DND-41 (cell line): Measurements from ENCODE around the gene P3H4.

Experiments
- ATAC-seq: fragments of 200-7000 bp; cut with Tn5 transposase; 3 replicates; pipeline ENCODE4 v1.9.1; 2021; ENCODE audit warnings: low read depth; ENCODE audit not compliant: insufficient read depth
- DNase-seq: peaks from one replicate; pipeline ENCODE4 v3.0.0-alpha.2; 2020
- H2AFZ ChIP-seq: 2 replicates; pipeline ENCODE4 v1.6.0; 2012; ENCODE audit warnings: low read depth, low read length
- H3K27ac ChIP-seq: 2 replicates; pipeline ENCODE4 v1.5.1; 2012; ENCODE audit warnings: low read length, inconsistent platforms
- H3K27me3 ChIP-seq: fragments of 200-600 bp; sonication (generic); 2 replicates; pipeline ENCODE4 v1.6.0; 2012; ENCODE audit warnings: low read length, mild to moderate bottlenecking, inconsistent platforms; ENCODE audit not compliant: insufficient read depth, poor library complexity
- H3K36me3 ChIP-seq: 2 replicates; pipeline ENCODE4 v1.5.1; 2012; ENCODE audit warnings: low read length, inconsistent platforms; ENCODE audit not compliant: insufficient read depth
- H3K4me1 ChIP-seq: 2 replicates; pipeline ENCODE4 v1.5.1; 2012; ENCODE audit warnings: mild to moderate bottlenecking, low read length; ENCODE audit not compliant: insufficient read depth
- H3K4me2 ChIP-seq: 2 replicates; pipeline ENCODE4 v1.6.0; 2012; ENCODE audit warnings: mild to moderate bottlenecking, moderate library complexity, low read length, inconsistent platforms; ENCODE audit not compliant: insufficient read depth
- H3K4me3 ChIP-seq, 2 experiments: fragments of 200-600 bp in 1 of 2; shearing (Covaris generic) in 1 of 2; 2 replicates each; pipeline ENCODE4 v1.5.1; 2012 to 2016; ENCODE audit warnings: inconsistent platforms in 2 of 2, low read length in 2 of 2, mild to moderate bottlenecking in 2 of 2, low read depth in 1 of 2, moderate library complexity in 1 of 2
- H3K79me2 ChIP-seq: 2 replicates; pipeline ENCODE4 v1.6.0; 2012; ENCODE audit warnings: low read length, inconsistent platforms; ENCODE audit not compliant: insufficient read depth
- H3K9ac ChIP-seq: 2 replicates; pipeline ENCODE4 v1.6.0; 2012; ENCODE audit warnings: low read depth, mild to moderate bottlenecking, inconsistent platforms, low read length, moderate library complexity
- H3K9me3 ChIP-seq: 2 replicates; pipeline ENCODE4 v1.5.1; 2012; ENCODE audit warnings: low read length, moderate library complexity, mild to moderate bottlenecking, inconsistent platforms; ENCODE audit not compliant: insufficient read depth, severe bottlenecking
- H4K20me1 ChIP-seq: 2 replicates; pipeline ENCODE4 v1.6.0; 2012; ENCODE audit warnings: low read length; ENCODE audit not compliant: insufficient read depth
- EZH2 ChIP-seq: IDR thresholded peaks from 3 replicates; pipeline ENCODE4 v1.6.1; 2012; ENCODE audit warnings: borderline replicate concordance, low read depth, mild to moderate bottlenecking, moderate library complexity, low read length, inconsistent platforms; ENCODE audit not compliant: severe bottlenecking
- TF ChIP-seq, protein P1 (sequence below): IDR thresholded peaks from 2 replicates; pipeline ENCODE4 v1.5.1; 2012; ENCODE audit warnings: borderline replicate concordance, low read length, moderate library complexity, mild to moderate bottlenecking; ENCODE audit not compliant: poor library complexity, severe bottlenecking; ENCODE audit errors: extremely low read depth

Gene P3H4

DNA sequence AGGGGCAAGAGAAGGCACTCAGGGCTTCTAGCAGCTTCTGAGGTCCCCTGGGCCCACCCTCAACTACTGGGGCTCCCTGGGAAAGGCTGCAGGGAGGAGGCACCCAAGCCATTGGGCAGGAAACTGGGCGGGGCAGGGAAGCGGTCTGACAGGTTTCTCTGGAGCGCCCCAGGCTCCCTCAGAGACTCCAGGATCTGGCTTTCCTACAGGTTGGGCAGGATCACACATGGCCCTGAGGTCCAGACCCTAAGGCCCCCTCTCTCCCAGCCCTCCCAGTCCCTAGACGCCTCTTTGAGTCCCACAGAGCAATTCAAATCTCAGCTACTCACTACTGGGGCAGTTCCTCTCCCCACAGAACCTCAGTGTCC lies 39.5 kb downstream of the P3H4 start:
- Histone ChIP-seq H4K20me1 (no peaks in the 10 kb centered on the region), H3K36me3 (no peaks in the 10 kb centered on the region), H3K79me2 (no peaks in the 10 kb centered on the region), H2AFZ (no peak overlapping the region), H3K4me1 (no peaks in the 10 kb centered on the region), H3K9me3 (no peaks in the 10 kb centered on the region), H3K9ac (no peak overlapping the region), H3K4me3 (no peak overlapping the region), H3K27ac (no peak overlapping the region), H3K4me2 (no peak overlapping the region), H3K27me3 (no peaks in the 10 kb centered on the region)
- ATAC-seq, result no peak
- no peak for DNase-seq
- no peak for TF ChIP-seq EZH2
- TF ChIP-seq, protein P1, sequence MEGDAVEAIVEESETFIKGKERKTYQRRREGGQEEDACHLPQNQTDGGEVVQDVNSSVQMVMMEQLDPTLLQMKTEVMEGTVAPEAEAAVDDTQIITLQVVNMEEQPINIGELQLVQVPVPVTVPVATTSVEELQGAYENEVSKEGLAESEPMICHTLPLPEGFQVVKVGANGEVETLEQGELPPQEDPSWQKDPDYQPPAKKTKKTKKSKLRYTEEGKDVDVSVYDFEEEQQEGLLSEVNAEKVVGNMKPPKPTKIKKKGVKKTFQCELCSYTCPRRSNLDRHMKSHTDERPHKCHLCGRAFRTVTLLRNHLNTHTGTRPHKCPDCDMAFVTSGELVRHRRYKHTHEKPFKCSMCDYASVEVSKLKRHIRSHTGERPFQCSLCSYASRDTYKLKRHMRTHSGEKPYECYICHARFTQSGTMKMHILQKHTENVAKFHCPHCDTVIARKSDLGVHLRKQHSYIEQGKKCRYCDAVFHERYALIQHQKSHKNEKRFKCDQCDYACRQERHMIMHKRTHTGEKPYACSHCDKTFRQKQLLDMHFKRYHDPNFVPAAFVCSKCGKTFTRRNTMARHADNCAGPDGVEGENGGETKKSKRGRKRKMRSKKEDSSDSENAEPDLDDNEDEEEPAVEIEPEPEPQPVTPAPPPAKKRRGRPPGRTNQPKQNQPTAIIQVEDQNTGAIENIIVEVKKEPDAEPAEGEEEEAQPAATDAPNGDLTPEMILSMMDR, result no peak

DNA sequence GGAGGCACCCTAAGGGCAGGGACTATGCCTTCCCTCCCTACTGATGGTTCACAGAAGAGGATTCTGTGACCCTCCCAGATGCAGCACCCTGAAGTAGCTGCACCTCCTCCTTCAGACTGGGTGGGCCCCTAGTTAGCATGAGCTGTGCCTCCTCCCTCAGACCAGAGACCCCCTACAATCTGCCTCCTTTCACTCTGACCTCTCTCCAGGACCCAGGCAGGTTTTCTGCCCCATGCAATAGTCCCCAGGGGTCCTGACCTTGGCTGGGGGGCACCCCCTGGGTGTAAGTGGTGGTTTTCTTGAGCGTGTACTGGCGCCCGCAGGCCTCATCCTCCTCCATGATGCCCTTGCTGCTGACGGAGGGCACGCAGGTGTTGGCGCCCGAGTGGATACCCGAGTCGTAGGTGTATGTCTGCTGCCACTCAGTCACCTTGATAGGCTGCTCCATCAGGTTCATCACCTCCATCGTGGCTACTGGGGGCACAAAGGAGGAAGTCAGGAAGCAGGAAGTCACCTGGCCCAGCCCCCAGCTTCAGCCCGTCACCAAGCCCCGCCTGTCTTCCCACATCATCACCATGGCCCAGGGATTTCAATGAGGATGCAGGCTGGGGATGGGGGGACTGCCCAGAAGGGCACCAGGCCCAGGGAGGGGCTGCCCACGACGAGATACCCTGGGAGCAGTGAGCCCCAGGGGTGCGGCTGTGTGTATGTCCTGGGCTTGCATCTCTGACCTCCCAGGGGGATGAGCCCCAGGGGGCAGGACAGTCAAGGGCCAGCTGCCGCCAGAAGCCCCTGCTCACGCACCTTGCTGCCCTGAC lies 40.2 kb downstream of the P3H4 start:
- H3K79me2 ChIP-seq, result no peaks in the 10 kb centered on the region
- H3K4me2 ChIP-seq, result no peak overlapping the region
- H3K27me3 ChIP-seq, result no peaks in the 10 kb centered on the region
- H3K9ac ChIP-seq, result no peak overlapping the region
- H3K4me3 ChIP-seq, result no peak overlapping the region
- H3K9me3 ChIP-seq, result no peaks in the 10 kb centered on the region
- no peaks in the 10 kb centered on the region for H3K4me1 ChIP-seq
- H4K20me1 ChIP-seq, result no peaks in the 10 kb centered on the region
- TF ChIP-seq, protein P1, result no peak
- TF ChIP-seq EZH2, result no peak
- H3K27ac ChIP-seq, result no peak overlapping the region
- no peak for ATAC-seq
- H2AFZ ChIP-seq, result no peak overlapping the region
- no peak for DNase-seq
- no peaks in the 10 kb centered on the region for H3K36me3 ChIP-seq

DNA sequence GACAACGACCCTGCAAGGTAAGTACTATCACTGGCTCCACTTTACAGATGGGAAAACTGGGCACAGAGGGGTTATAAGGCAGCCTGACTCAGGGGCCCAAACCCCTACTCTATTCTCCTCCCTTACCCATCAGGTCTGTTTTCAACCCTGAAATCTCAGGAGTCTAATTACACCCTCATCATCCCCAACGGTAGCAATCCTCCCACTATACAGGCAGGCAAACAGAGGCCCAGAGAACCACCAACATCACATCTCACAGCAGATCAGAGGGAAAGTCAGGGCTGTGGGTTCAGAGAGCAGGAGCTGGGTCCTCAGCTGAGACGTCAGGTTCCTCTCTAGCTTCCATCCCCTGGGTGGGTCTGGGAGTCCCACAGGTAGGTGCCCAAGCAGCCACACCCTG lies 41.8 kb downstream of the P3H4 start:
- no peak overlapping the region for H3K4me2 ChIP-seq
- H3K79me2 ChIP-seq, result no peaks in the 10 kb centered on the region
- H4K20me1 ChIP-seq, result no peaks in the 10 kb centered on the region
- DNase-seq (no peak), ATAC-seq (no peak)
- no peaks in the 10 kb centered on the region for H3K27me3 ChIP-seq
- H3K4me1 ChIP-seq, result no peaks in the 10 kb centered on the region
- H3K27ac ChIP-seq, result no peak overlapping the region
- H3K9me3 ChIP-seq, result no peaks in the 10 kb centered on the region
- no peak overlapping the region for H3K9ac ChIP-seq
- no peak overlapping the region for H3K4me3 ChIP-seq
- no peak for TF ChIP-seq EZH2
- TF ChIP-seq, protein P1, result no peak
- H2AFZ ChIP-seq, result no peak overlapping the region
- no peaks in the 10 kb centered on the region for H3K36me3 ChIP-seq

DNA sequence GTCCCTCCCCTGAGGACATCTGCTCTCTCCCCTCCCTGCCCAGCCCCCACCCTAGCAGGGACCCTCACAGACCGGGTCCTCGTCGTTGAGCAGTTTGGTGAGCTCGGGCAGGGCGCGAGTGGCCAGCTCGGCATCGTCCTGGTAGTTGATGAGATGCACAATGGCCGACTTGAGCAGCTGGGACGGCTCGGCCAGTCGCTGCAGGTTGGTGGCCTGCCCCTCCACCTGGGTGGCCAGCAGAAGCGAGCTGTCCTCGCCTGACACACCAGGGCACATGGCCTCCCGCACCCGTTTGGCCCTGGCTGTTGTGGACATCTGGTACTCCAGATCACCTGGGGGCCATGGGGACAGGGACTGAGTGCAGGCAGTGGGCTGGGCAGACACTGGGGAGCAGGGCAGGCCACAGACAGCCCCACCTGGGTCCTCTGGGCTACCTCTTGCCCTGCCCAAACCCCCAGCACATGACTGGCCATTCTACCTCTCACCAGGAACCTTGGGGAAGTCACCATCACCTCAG lies 42.3 kb downstream of the P3H4 start:
- Histone ChIP-seq H3K36me3 (no peaks in the 10 kb centered on the region), H2AFZ (no peak overlapping the region), H3K4me2 (no peak overlapping the region), H3K9ac (no peak overlapping the region), H3K4me1 (no peaks in the 10 kb centered on the region), H4K20me1 (no peaks in the 10 kb centered on the region), H3K27me3 (no peaks in the 10 kb centered on the region), H3K27ac (no peak overlapping the region), H3K9me3 (no peaks in the 10 kb centered on the region), H3K79me2 (no peaks in the 10 kb centered on the region), H3K4me3 (no peak overlapping the region)
- DNase-seq (no peak), ATAC-seq (no peak)
- TF ChIP-seq, protein P1, result no peak
- no peak for TF ChIP-seq EZH2
